Stimulated activated CD4-positive, alpha-beta T cell treated with anti-CD3 and anti-CD28 coated beads, Interleukin-15, amount 100 ng/mL, for 1 hour (primary cell): ENCODE measurements around the gene PPP1R3E.
"Not testable (repeated sequence)": the region's sequence is repeated elsewhere in the genome, so short reads cannot be mapped to it uniquely, and the experiment has no call there.

Experiments
- DNase-seq, 2 donors: peaks; one replicate each; pipeline ENCODE4 v3.0.0-alpha.2; 2020; ENCODE audit warnings: low read depth in 1 of 2, low spot score in 1 of 2

The PPP1R3E gene, protein sequence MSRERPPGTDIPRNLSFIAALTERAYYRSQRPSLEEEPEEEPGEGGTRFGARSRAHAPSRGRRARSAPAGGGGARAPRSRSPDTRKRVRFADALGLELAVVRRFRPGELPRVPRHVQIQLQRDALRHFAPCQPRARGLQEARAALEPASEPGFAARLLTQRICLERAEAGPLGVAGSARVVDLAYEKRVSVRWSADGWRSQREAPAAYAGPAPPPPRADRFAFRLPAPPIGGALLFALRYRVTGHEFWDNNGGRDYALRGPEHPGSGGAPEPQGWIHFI

GRCh38 chr14:23302290-23303225, at the start of gene PPP1R3E:
PPP1R3E (minus strand) TSS chr14:23302859; CDS start chr14:23302576, 283 bp downstream.
- peak; percentile 77 to 79 for DNase-seq

GRCh38 chr14:23351681-23352505, 49.2 kb upstream of the PPP1R3E start:
- no peak for DNase-seq

- no peak for DNase-seq
Observed at GRCh38 chr14:23349156-23349845, 46.6 kb upstream of the PPP1R3E start.

GRCh38 chr14:23348297-23348655, 45.6 kb upstream of the PPP1R3E start:
- no peak for DNase-seq

DNA sequence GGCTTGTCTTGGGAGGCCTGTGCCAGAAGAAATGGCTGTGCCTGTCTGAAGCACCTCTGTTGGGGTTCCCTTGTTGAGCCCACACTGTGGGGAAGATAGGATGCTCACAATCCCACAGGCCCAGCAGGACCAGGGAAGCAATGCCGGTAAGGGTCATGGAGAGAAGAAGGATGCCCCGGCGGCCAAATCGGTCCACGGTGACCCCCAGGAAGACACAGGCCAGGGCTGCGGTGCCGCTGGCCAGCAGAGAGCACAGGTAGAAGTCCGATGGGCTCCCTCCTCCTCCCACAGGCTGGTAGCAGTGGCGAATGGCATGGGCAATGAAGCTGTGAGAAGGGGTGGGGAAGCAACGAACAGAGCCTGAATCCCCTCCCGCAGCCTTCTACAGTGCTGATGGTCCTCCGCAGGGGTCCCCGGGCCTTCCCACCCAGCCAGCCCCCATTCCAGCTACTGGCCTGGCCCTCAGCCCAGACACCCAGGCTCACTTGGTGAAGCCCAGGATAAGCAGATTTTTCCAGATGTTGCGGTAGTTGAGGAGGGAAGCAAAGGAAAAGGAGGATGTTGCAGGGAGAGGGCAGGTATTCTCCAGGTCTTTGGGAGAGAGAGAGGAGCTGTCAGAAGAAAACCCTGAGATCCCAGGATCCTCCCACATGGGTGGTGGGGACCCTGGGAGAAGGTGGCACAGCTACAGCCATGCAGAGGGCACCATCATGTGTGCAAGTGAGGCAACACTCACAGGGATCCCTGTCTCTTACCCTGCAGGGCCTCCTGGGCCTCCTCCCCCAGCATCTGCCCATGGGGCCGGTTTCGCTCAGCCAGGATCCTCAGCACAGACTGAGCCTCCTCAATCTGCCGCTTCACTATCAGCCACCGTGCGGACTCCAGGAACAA, 45.0 kb upstream of the PPP1R3E start:
- no peak for DNase-seq

DNA sequence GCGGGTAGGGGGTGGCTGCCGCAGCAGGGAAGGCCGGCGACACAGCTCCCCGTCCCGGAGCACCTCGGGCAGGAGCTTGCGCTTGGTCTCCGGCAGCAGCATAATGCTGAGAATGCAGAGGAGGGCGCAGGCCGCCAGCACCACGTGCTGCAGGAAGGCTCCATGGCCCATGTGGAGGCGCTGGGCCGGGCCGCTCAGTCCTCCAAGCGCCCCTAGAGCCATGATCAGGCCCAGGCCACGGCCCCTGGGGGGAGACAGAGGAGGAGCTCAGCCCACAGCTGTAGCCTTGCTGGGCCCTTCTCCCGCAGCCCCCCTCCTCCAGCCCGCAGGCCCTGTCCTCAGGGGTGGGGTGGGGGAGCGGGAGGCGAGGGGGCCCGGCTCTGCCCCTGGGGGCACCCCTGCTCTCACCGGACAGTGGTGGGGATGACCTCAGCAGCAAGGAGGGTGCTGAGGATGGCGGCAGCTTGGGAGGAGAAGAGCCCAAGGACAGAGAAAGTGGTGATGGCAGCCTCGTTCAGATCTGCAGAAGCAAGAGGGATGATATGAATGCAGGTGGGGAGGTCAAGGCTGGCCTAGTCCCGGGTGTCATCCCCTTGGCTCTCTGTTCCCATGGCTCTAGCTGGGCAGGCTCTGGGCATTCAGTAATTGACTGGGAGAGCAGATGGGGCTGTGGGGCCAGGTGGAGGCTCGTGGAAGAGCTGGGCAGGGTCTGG, 44.2 kb upstream of the PPP1R3E start:
- no peak for DNase-seq

GRCh38 chr14:23345987-23346692, 43.5 kb upstream of the PPP1R3E start:
- DNase-seq, result no peak

- DNase-seq, result no peak
Observed at GRCh38 chr14:23344481-23344880, 41.8 kb upstream of the PPP1R3E start.

DNA sequence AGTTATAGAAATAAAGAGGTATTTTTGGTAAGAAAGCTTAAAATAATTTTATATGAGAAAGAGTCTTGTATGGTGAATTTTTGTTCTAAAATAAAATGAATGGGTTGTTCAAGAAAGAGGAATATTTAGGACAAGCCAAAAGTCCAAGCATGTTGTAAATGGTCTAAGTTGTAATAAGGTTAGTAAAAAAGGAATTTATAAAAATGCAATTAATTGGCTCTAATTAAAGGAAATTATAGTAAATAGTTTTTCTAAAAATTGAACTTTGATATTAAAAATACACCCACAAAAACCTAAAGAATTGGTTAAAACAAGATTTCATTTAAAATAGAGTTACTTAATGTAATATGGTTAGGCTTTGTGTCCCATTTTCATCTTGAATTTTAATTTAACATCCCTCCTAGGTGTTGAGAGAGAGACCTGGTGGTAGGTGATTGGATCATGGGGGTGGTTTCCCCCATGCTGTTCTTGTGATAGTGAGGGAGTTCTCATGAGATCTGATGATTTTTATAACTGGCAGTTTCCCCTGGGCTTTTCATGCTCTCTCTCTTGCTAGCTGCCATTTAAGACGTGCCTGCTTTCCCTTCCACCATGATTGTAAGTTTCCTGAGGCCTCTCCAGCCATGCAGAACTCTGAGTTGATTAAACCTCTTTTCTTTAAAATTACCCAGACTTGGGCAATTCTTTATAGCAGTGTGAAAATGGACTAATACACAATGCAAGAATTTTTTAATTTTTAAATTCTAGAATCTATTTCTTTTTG, 37.0 kb upstream of the PPP1R3E start:
- DNase-seq, result no peak

DNA sequence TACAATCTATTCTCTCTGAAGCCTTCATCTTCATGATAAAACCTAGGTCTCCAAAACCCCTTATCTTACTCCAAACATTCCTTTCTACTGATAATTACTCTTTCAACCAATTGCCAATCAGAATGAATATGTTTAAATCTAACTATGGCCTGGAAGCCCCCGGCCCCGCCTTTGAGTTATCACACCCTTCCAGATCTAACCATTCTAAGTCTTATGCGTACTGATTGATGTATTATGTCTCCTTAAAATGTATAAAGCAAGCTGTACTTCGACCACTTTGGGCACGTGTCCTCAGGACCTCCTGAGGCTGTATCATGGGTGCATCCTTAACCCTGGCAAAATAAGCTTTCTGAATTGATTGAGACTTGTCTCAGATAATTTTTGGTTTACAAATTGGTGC, 33.0 kb upstream of the PPP1R3E start:
- no peak for DNase-seq

- DNase-seq, result peak in 1 of 2 donors; percentile 25
Observed at GRCh38 chr14:23327947-23328744, 25.5 kb upstream of the PPP1R3E start.

DNA sequence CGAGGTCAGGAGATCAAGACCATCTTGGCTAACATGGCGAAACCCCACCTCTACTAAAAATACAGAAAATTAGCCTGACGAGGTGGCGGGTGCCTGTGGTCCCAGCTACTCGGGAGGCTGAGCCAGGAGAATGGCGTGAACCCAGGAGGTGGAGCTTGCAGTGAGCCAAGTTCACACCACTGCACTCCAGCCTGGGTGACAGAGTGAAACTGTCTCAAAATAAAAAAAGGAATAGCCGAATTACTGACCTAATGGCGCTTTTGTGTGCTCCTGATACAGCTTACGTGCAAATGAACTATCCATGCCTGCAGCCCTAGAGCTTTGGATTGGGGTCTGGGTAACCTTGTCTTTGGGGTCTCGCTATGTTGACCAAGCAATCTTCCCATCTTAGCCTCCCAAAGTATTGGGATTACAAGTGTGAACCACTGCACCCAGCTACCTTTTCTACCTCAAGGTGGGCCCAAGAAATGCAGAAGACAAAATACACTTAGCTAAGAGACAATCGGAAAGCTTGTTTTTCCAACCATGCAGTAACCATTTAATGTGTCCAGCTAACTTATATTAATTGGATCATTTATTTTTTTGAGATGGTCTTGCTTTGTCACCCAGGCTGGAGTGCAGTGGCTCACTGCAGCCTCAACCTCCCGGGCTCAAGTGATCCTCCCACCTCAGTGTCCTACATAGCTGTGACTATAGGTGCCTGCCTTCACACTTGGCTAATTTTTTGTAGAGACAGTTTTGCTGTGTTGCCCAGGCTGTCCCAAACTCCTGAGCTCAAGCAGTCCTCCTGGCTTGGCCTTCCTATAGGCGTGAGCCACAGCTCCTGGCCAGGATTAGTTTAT, 24.1 kb upstream of the PPP1R3E start:
- DNase-seq, result no peak

DNA sequence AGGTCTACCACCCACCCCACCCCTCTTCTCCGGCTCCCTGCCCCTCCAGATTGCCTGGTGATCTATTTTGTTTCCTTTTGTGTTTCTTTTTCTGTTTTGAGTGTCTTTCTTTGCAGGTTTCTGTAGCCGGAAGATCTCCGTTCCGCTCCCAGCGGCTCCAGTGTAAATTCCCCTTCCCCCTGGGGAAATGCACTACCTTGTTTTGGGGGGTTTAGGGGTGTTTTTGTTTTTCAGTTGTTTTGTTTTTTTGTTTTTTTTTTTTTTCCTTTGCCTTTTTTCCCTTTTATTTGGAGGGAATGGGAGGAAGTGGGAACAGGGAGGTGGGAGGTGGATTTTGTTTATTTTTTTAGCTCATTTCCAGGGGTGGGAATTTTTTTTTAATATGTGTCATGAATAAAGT, 23.1 kb upstream of the PPP1R3E start:
- DNase-seq, result not testable (repeated sequence)

GRCh38 chr14:23324993-23325392, 22.3 kb upstream of the PPP1R3E start:
- DNase-seq, result no peak

DNA sequence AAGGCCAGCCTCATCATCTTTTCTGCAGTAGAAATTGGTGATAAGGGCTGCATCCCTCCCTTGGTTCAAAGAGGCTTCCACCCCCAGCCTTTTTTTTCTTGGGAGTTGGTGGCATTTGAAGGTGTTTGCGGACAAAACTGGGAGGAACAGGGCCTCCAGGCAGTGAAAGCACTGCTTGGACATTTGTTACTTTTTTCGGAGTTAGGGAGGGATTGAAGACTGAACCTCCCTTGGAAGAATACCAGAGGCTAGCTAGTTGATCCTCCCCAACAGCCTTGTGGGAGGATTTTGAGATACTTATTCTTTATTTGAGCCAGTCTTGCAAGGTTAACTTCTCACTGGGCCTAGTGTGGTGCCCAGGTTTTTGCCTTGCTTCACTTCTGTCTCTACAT, 21.8 kb upstream of the PPP1R3E start:
- DNase-seq, result no peak

- no peak for DNase-seq
Observed at GRCh38 chr14:23323838-23324454, 21.3 kb upstream of the PPP1R3E start.
